Stimulated activated CD4-positive, alpha-beta T cell treated with anti-CD3 and anti-CD28 coated beads, Interleukin-4, amount 100 ng/mL, for 4 hours (primary cell): ENCODE measurements around the gene ARRDC2.
A peak's percentile ranks its signal among the peaks of the same experiment; 100 is the strongest.
"Not testable (repeated sequence)": the region's sequence is repeated elsewhere in the genome, so short reads cannot be mapped to it uniquely, and the experiment has no call there.

Experiments used
- DNase-seq, 2 experiments: peaks; one replicate each; pipeline ENCODE4 v3.0.0-alpha.2; 2020

ARRDC2 gene

DNA sequence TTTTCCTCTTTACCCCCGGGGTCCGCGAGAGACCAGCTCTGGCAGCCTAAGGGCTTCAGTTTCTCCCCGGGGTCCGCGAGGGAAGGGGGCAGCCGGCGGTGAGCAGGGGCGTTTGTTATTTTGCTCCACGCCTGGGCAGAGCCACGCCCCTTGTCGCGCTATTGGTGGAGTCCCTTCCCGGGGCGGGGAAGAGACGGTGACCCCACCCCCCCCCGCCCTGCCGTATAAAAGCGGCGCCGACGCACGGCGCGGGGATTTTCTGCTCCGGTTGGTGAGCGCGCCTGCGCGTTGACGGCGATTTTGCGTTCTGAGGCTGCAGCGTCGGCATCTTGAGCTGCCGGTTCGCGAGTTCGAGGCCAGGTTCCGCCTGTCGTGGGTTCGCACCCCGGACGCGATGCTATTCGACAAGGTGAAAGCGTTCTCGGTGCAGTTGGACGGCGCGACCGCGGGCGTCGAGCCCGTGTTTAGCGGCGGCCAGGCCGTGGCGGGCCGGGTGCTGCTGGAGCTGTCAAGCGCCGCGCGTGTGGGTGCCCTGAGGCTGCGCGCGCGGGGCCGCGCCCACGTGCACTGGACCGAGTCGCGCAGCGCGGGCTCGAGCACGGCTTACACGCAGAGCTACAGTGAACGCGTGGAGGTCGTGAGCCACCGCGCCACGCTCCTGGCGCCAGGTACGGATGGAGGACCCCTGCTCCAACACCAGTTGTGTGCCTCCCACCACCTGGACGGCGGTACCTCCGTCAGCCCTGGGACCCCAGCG, at the start of gene ARRDC2:
Gene ARRDC2 (plus strand): TSS at position 254 of the 757 bp plus-strand sequence. CDS start 141 bp downstream, at position 395.
- DNase-seq, result peak; percentile 84 to 88

DNA sequence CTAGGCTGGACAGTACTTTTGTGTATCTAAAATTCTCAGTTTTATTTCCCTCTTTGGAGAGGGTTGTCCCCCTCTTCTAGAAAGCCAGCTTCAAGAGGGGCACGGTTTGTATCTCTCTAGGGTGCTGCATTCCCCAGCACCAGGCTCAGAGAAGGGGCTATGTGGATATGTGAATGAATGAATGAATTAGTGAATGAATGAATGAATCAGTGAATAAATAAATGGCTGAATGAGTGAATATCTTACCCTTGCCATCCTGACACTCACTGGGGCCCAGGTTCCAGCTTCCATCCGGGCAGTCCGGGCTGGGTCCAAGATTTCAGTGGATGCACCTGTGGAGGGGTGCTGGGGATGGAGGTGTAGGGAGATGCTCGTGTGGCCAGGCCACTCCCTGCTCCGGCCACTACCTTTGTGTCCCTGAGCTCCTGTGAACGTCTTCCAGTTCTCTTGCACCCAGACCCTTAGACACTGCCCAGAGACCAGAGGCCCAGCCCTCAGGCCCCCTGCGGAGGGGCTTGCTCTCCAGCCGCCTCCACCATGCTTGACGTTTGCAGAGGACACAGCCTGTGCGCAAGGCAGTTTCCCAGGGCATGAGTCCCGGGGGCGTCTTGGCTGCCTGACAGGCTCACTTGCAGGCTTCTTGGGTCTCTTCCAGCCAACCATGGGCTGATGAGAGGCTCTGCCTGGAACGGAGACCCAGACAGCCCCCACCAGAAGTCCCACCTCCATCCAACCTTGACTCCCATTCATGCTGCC, 43.9 kb upstream of the ARRDC2 start:
- DNase-seq, result no peak

DNA sequence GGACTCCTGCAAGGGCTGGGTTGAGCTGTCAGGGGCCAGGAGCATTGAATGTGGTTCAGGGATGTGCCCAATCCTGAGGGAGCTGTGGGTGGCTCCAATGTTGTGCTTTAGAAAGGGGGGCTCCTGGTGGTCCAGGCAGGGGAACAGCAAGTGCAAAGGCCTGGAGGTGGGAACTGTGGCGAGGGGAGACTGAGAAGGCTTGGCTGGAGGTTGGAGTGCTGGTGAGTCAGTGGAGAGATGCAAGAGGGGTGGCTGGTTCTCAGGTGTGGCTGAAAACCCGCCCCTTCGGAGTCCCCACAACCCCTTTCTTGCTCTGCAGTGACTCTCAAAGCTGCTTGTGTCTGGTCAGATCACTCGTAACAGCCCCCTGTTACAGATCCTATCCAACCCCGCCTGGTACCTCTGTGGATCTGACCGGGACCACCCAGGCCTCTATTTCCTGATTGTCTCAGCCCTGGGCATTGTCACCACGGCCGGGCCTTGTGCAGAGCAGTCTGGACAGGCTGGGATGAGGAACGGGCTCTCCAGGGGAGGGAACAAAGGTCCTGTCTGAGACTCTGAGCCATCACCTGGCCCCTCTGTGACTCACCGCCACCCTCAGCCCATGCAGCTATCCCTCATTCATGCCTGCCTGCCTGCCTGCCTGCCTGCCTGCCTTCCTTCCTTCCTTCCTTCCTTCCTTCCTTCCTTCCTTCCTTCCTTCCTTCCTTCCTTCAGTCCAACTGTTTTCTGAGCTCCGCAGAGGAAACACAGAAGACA, 42.4 kb upstream of the ARRDC2 start:
- DNase-seq, result no peak

DNA sequence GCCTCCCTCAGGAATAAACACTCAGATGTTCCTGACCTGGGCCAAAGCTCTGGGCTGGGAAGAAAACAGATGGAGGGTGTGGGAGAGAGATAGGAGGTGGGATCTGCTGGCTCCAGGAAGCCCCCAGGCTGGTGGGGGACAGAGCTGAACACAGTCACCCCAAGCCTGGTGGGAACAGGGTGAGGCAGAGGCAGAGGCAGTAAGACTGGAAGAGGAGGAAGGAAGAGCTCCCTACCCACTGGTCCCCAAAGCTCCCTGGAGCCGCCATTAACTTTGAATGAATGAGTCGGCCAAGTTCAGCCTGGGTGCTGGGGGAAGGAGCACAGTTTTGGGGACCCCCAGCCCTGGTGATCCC, 41.9 kb upstream of the ARRDC2 start:
- DNase-seq, result no peak

DNA sequence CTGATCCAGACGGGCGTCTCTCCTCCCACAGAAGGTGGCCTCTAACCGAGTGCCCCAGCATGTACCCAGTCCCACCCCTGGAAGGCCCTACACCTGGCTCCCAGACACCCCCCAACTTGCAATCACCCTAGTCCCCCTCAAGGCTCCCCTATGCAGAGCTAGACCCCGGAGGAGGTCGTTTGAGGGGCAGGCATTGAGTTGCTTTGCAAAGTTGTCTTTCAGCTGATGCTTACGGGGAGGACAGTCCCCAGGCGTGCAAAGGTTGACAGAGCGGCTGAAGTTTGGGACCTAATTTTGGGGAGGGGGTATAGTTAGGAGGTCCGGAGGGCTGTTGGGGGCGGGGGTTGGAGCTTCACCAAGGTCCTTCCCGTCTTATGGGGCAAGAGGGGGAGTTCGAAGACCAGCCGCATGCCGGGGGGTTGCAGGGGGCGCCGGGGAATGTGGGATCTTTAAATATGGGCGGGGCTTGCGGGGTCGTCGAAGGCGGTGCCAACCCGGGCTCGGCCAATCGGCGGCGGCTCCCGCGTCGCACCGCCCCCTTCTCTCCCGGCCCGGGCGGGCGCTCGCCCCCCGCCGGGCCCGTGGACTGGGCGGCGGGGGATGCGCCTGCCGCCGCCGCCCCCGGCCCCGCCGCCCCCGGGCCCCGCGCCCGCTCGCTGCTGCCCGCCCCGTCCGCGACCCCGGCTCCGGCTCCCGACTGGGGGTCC, 41.3 kb upstream of the ARRDC2 start, which contains the start of gene KCNN1:
Gene KCNN1 (plus strand): TSS at position 558 of the 707 bp plus-strand sequence. CDS start 6,782 bp downstream, outside the sequence.
- DNase-seq, result no peak

DNA sequence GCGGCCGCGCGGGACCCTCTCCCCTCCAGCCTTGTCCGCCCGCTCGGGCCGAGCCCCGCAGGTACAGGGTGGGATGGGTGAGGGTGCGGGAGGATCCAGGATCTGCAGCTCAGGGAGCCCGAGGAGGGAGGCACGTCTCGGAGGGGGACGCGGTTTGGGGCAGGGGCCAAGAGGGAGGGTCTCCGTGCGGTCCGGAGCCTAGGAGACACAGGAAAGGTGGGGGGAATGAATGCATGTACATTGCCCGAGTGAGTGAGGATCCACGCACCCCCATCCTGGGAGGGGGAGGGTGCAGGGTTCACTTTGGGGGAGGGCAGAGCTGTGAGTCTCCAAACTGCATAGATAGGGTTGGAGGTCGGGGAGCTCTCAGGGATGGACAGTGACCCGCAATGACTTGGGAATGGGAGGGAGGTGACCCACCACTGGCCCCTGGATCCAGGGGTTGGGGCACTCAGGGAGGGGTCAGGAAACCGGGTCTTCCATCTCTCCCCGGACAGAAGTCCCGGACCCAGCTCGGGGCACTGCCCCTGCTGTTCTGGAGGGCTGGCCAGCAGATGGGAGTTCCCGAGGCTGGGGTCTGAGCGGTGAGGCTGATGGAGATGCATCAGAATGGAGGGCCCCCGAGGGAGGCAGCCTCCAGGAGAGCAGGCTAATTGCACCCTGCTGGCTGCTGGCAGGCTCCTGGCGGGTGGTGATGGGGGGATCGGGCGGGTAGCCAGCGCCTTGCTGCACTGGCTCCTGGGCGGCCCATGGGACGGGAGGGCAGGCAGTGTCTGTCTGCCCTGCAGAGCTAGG, 40.5 kb upstream of the ARRDC2 start:
- DNase-seq, result no peak

DNA sequence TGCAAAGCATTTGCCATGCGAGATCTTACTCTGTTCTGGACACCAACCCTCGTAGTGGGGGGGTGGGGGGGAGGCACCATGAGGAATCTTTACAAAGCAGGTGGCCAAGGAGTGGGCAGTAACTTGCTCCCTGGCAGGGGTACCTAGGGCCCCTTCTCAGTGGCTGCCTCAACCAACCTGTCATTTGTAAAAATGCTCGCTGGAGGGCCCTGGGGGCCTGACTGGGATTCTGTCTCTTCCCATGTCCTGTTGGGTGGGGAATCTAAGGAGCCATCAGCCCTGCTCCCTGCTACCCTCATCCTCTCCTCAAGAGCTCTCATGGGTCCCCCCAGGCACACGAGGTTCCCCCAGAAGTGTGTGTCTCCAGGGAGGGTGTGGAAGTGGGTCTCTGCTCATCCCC, 39.6 kb upstream of the ARRDC2 start:
- DNase-seq, result no peak

DNA sequence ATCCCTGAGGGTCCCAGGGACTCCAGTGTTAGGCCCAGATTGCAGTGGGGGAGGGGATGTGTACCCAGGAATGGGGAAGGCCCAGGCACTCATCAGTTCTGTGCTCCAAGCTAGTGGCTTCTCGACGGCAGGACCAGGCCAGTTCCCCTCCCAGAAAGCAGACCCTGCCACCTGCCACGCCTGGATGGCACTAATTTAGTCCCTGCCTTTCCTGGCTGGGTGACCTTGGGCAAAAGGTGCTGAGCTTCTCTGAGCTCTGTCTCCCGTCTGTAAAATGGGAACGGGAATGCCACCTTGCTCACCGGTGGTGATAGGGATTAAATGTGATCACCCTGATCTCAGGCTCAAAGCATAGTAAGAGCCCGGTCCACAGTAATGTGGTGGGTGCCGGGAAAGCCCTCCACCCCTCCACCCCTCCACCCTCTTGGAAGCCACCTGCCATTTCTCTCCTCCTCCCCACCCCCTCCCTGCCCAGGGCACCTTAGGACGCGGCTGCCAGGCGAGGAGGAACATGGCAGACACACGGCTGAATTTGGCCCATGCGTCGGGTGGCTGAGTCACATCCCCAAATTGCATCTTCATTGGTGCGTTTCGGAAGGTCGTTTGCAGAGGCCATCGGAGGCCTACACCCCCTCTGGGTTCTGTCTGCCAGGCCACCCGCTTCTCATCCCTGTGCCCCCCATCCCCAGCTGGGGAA, 38.7 kb upstream of the ARRDC2 start:
- no peak for DNase-seq

DNA sequence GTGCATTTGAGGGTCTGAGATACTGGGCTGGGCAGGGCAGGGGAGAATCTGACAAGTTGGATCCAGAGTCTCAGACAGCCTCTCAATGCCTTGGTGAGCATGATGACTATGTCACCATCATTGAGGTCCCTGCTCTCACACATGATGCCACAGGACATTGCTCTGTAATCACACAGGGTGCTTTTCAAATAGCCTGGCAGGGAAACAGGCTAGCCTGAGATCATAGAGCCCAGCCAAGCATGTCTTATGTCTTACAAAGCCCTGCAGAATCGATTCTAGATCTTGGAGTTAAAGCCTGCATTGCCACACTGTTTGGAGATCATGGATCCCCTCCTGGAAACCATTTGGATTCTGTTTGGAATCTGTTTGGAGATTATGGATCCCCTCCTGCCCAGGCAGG, 35.7 kb upstream of the ARRDC2 start:
- no peak for DNase-seq

DNA sequence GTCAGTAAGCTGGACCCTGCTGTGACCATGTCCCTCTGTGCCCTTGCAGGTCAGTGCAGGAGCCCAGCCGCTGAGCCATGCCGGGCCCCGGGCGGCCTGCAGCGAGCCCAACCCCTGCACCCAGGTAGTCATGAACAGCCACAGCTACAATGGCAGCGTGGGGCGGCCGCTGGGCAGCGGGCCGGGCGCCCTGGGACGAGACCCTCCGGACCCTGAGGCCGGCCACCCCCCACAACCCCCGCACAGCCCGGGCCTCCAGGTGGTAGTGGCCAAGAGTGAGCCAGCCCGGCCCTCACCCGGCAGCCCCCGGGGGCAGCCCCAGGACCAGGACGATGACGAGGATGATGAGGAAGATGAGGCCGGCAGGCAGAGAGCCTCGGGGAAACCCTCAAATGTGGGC, 34.2 kb upstream of the ARRDC2 start:
- DNase-seq, result no peak

DNA sequence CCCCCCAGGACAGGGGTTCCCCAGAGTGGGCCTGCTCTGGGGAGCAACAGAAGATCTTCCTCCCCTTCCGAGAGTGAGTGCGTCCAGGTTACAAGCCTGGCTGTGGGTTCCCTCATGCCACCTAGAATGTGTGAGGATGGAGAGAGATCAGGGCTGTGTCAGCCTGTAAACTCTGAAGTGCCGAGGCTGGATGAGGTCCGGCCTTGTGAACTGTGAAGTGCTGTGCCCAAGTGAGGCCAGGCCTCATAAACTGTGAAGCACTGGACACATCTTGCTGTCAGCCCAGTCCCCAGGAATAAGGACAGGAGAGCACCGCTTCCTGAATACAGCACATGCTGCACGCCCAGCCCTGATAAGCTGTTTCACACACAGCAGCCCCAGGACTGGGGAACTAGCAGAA, 33.4 kb upstream of the ARRDC2 start:
- no peak for DNase-seq

DNA sequence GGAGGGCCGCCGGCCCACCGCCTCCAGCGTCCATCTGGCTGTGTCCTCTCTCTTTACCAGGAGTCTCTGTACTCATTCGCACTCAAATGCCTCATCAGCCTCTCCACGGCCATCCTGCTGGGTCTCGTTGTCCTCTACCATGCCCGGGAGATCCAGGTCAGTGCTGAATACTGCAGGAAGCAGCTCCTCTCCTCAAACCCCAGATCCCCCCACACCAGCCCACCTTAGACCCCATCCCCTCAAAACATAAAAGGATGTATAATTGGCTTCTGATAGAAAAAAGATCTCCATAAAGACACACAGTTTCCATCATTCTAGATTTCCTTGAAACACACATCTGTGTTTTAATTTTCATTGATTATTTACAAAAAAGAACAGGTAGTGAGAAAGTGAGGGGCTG, 32.9 kb upstream of the ARRDC2 start:
- no peak for DNase-seq

DNA sequence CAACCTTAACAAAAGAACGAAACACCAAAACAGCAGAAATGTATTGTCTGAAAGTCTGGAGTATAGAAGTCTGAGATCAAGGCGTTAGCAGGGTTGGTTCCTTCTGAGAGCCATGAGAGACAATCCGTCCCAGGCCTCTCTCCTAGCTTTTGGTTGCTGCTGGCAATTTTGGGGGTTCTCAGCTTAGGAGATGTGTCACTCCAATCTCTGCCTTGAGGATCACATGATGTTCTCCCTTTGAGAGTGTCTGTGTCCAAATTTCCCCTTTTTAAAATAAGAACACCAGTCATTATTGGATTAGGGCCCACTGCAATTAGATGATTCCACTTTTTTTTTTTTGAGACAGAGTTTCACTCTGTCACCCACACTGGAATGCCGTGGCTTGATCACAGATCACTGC, 30.9 kb upstream of the ARRDC2 start:
- DNase-seq, result no peak

DNA sequence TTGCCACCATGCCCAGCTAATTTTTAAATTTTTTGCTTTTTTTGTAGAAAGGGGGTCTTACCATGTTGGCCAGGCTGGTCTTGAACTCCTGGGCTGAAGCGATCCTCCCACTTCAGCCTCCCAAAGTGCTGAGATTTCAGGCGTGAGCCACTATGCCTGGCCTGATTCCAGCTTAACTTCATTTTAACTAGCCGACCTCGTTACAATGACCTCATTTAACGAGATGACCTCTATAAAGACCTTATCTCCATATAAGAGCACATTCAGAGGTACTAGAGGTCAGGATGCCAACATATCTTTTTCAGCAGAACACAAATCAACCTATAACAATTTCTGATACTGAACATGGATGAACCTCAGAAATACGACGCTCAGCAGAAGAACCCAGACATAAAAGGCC, 30.5 kb upstream of the ARRDC2 start:
- no peak for DNase-seq

DNA sequence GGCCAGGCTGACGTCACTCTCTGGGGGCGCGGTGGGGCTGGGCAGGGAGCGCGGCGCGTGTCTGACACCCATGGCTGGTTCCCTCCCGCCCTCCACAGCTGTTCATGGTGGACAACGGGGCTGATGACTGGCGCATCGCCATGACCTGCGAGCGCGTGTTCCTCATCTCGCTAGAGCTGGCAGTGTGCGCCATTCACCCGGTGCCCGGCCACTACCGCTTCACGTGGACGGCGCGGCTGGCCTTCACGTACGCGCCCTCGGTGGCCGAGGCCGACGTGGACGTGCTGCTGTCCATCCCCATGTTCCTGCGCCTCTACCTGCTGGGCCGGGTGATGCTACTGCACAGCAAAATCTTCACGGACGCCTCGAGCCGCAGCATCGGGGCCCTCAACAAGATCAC, 26.4 kb upstream of the ARRDC2 start:
- DNase-seq, result no peak

DNA sequence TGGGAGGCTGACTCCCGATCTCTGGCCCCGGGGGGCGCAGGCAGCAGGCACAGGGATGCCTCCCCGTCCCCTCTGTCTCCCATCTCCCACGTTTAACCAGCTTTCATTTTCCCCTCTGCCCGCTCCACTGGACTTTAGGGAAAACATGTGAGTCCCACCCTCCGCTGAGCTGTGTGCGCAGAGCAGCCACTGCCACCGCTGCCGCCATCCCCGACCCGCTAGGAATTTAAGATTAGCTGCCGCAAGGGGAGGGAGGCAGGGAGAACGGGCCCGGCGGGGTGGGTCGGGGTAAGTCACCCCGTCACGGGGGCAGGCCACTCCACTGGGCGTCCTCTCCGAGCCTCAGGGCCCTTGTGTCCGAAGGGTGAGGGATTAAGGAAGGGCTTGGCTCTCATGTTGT, 25.5 kb upstream of the ARRDC2 start:
- DNase-seq, result no peak

DNA sequence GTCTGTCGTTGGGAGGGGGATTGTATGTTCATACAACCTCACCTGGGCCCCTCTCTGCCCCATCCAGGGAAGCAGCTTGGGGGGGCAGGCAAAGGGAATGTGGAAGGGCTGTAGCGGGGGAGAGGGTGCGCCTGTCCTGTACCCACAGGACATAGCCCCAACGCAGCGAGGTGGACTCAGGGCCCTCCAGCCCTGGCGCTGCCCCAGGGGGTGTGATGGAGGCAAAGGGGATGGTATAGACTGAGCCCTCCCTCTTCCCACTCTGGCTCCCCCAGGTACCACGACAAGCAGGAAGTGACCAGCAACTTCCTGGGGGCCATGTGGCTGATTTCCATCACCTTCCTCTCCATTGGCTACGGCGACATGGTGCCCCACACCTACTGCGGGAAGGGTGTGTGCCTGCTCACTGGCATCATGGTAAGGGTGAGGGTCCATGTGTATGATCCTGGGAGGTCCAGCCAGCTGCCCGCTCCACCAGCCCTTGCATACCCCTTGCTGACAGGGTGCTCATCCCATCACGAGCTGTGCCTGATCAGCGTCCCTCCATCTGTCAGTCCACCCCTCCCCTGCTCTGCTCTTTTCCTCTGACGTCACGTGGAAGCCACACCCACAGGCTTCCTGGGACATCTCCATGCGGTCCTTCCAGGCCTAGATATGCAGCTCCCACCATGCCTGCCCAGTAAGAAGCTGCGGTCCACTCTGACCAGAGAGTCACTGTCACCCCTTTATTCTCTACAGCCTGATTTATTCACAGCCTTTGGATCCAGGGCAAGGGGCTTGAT, 22.7 kb upstream of the ARRDC2 start:
- no peak for DNase-seq

DNA sequence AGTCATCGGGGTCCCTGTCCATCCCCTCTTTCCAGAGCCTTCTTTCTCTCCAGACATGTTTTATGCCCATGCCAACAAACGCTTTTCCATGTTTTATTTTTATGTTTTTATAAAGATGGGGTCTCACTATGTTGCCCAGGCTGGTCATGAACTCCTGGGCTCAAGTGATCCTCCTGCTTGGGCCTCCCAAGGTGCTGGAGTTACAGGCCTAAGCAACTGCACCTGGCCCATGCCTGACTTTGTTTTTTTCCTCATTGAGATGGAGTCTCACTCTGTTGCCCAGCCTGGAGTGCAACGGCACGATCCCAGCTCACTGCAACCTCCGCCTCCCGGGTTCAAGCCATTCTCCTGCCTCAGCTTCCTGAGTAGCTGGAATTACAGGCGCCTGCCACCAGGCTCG, 21.4 kb upstream of the ARRDC2 start:
- DNase-seq, result not testable (repeated sequence)

DNA sequence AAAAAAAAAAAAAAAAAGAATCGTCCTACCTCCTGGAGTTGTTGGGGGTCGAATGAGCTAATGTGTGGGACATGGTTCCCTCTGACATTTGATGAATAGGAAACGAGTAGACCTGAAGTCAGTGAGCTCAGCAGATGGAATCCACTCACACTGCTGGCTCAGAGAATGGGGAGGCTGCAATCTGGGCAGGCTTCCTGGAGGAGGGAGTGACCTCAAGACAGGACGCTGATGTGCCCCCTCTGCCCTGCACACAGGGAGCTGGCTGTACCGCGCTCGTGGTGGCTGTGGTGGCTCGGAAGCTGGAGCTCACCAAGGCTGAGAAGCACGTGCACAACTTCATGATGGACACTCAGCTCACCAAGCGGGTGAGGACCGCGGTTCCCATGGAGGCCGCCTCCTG, 19.8 kb upstream of the ARRDC2 start:
- no peak for DNase-seq

DNA sequence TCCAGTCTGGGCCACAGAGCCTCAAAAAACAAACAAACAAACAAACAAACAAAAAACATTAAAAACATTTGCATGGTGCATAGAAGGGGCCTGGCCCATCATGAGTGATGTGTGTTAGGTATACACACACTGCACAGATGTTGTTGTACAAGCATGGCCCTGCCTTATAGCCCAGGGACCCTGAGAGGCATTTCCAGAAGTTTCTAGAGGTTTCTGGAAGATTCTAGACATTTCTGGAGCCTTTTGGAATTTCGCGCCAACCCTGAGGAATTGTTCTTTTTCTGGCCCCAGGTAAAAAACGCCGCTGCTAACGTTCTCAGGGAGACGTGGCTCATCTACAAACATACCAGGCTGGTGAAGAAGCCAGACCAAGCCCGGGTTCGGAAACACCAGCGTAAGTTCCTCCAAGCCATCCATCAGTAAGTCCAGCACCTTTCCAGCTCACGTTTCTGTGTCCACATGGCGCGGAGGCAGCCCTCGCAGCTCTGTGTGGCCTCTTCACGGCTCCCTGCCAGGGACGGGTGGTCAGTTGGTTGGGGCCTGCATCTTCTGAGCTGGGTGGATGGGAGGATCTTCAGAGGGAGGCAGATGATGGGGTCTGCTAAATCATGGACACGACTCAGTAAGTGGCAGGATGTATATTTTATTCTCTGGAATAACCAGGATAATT, 18.4 kb upstream of the ARRDC2 start:
- no peak for DNase-seq
